Duodenal mucosa (tissue), 2 donors: ENCODE results near the gene PITPNM3.

Experiments used
- H3K27ac ChIP-seq: one replicate; pipeline ENCODE4 v1.7.0; 2013; ENCODE audit warnings: low read depth, low read length
- H3K27me3 ChIP-seq, 2 donors: one replicate each; pipeline ENCODE4 v1.7.0; 2013; ENCODE audit warnings: low read length in 2 of 2, control low read depth in 1 of 2; ENCODE audit not compliant: insufficient read depth in 2 of 2, control insufficient read depth in 1 of 2
- H3K36me3 ChIP-seq, 2 donors: one replicate each; pipeline ENCODE4 v1.7.0; 2013; ENCODE audit warnings: low read length in 2 of 2, control low read depth in 1 of 2; ENCODE audit not compliant: insufficient read depth in 2 of 2, control insufficient read depth in 1 of 2
- H3K4me1 ChIP-seq, 2 donors: one replicate each; pipeline ENCODE4 v1.7.0; 2013; ENCODE audit warnings: low read length in 2 of 2, control low read depth in 1 of 2; ENCODE audit not compliant: insufficient read depth in 2 of 2, control insufficient read depth in 1 of 2
- H3K4me3 ChIP-seq, 2 donors: one replicate each; pipeline ENCODE4 v1.7.0; 2013; ENCODE audit warnings: low read length in 2 of 2, low read depth in 1 of 2
- H3K9ac ChIP-seq, 2 donors: one replicate each; pipeline ENCODE4 v1.7.0; 2013; ENCODE audit warnings: low read length in 2 of 2, low read depth in 1 of 2
- H3K9me3 ChIP-seq, 2 donors: one replicate each; pipeline ENCODE4 v1.7.0; 2013; ENCODE audit warnings: low read length in 2 of 2, control low read depth in 1 of 2; ENCODE audit not compliant: control insufficient read depth in 1 of 2

PITPNM3 gene

DNA sequence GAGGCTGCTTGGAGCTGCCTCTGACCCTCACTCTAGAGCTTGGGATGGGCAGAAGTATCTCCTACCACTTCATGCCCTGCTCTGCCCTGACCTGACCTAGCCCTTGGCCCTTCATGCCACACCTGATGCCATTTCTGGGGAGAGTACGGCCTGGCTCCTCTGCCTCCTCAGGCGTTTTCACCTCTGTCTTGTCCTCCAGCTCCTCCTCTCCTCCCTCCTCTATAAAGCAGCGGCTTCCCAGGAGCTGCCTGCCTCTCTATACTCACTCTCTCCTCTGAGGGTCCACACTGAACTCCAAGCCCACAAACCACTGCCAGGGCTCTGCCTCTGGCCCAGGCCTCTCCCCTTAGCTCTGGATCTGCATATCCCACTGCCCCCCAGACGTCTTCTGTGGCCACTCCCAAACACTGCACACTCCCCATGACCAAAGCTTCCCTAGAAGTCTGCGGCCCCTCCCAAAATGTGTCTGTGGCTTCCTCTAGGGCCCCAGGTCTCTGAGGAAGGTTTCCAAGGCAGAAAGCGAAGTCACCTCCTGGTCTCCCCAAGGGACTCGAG, 52.6 kb downstream of the PITPNM3 start:
- Histone ChIP-seq H3K36me3 (no peaks in the 10 kb centered on the region), H3K27ac (no peak overlapping the region), H3K9ac (no peak overlapping the region), H3K27me3 (no peaks in the 10 kb centered on the region), H3K4me3 (no peak overlapping the region), H3K9me3 (no peaks in the 10 kb centered on the region), H3K4me1 (peaks cover 6 to 7% of the 10 kb centered on the region in 2 donors)

DNA sequence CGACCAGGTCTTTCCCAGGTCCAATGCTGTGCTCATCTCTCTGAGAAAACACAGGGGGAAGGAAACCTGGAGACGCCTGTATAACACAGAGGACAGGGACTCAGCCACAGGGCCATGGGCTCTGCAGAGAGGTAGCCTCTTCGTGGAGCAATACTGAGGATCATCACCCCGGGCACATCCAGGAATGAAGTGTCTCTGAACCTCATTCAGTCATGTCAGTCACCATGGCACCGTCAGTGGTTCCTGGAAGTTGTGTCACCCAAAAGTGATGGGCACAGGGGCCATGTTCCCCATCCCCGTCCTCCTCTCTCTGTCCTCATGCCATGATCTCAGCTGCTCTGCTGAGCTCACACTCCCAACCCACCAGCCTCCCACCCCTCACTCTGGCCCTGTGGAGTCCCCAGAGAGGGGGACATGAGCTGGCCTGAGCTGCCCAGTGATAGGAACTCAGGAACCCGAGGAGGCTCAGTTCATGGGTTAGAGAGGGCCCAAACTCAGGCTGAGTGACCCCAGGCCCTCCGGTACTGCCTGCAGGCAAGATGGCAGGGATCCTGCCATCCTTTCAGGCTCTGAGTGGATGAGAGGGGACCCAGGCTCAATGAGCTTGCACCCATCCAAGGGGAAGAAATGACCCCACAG, 53.4 kb downstream of the PITPNM3 start:
- H3K4me3 ChIP-seq = no peak overlapping the region
- no peak overlapping the region for H3K27ac ChIP-seq
- no peaks in the 10 kb centered on the region for H3K36me3 ChIP-seq
- H3K9ac ChIP-seq = no peak overlapping the region
- peaks cover 0 to 3% of the 10 kb centered on the region in 2 donors for H3K27me3 ChIP-seq
- H3K9me3 ChIP-seq = no peaks in the 10 kb centered on the region
- H3K4me1 ChIP-seq = peaks cover 6 to 7% of the 10 kb centered on the region in 2 donors

DNA sequence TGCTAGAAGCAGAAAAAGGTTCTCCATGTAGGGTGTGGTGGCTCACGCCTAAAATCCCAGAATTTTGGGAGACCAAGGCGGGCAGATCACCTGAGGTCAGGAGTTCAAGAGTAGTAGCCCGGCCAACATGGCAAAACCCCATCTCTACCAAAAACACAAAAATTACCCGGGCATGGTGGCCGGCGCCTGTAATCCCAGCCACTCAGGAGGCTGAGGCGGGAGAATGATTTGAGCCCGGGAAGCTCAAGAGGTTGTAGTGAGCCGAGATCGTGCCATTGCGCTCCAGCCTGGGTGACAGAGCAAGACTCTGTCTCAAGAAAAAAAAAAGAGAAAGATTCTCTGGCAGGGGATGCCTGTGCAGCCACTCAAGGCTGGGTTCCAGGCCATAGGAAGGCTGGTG, 54.2 kb downstream of the PITPNM3 start:
- Histone ChIP-seq H3K27ac (no peak overlapping the region), H3K9me3 (no peaks in the 10 kb centered on the region), H3K4me3 (no peak overlapping the region), H3K36me3 (no peaks in the 10 kb centered on the region), H3K4me1 (peaks cover 6 to 7% of the 10 kb centered on the region in 2 donors), H3K9ac (no peak overlapping the region), H3K27me3 (peaks cover 0 to 3% of the 10 kb centered on the region in 2 donors)

DNA sequence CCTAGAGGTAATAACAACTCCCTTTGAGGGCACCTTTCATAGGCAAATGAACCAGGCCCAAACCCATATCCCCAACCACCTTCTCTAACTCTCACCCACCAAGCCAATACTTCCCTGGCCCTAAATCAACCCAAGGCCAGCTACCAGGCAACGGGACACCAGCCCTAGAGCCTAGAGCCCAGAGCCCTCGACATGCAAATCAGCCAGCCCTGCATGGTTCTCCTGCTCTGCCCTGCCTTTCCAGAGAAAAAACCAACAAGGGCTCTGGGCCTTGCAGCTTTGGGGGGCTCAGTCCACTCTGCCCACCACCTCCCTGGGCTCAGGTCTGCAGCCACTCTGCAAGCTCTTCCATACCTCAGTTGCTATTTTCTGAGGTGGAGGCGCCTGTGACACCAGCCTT, 55.0 kb downstream of the PITPNM3 start:
- Histone ChIP-seq H3K4me1 (peaks cover 0 to 5% of the 10 kb centered on the region in 2 donors), H3K36me3 (no peaks in the 10 kb centered on the region), H3K27me3 (peaks cover 0 to 7% of the 10 kb centered on the region in 2 donors), H3K4me3 (no peak overlapping the region), H3K9me3 (no peaks in the 10 kb centered on the region), H3K9ac (no peak overlapping the region), H3K27ac (no peak overlapping the region)

DNA sequence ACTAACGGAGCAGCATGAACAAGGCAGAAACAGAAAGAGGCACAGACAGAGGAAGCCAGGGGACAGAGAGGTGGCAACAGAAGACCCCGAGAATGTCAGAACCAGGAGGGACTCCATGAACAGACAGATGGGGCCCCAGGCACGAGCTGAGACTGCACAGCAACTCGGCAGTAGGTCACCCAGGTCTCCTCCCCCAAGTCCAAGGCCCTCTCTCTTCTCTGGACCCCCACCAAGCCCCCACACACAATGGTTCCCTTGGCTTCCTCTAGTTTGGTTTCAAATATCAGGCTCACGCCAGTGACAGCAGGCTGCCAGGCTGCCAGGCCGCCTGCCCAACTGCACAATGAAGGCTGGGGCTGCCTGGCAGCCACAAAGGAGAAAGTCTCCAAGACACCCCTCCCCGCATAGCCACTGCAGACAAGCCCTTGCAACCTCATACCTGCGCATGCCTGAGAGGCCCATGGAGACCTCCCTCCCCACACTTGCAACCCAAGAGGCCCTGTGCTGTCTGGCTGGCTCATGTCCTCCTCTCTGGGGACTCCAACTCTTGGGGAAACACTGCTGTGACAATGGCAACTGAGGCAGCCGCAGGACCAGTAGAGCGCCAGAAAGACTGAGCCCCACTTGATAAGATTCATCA, 57.3 kb downstream of the PITPNM3 start:
- Histone ChIP-seq H3K4me3 (no peak overlapping the region), H3K4me1 (peaks cover 0 to 5% of the 10 kb centered on the region in 2 donors), H3K9me3 (no peaks in the 10 kb centered on the region), H3K27me3 (peaks cover 0 to 7% of the 10 kb centered on the region in 2 donors), H3K9ac (no peak overlapping the region), H3K36me3 (no peaks in the 10 kb centered on the region), H3K27ac (no peak overlapping the region)

DNA sequence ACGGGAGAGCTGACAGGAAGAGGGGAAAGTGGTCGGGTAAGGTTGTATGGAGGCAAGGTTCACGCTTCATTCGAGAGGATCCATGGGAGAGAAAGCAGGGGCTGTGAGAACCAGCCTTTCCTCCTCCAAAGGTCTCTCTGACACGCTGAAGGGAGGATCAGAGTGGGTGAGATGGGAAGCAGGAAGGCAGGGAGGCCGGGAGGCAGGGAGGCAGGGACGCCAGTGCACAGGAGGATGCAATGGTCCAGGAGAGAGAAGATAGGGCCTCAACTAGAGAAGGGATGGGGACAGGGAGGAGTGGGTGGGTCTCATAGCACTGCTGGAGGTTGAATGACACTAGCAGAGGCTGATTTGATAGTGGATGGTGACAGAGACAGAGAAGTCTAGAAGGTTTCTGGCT, 58.0 kb downstream of the PITPNM3 start:
- peaks cover 0 to 5% of the 10 kb centered on the region in 2 donors for H3K4me1 ChIP-seq
- H3K4me3 ChIP-seq = no peak overlapping the region
- no peak overlapping the region for H3K27ac ChIP-seq
- H3K9ac ChIP-seq = no peak overlapping the region
- no peaks in the 10 kb centered on the region for H3K9me3 ChIP-seq
- no peaks in the 10 kb centered on the region for H3K36me3 ChIP-seq
- peaks cover 0 to 7% of the 10 kb centered on the region in 2 donors for H3K27me3 ChIP-seq

DNA sequence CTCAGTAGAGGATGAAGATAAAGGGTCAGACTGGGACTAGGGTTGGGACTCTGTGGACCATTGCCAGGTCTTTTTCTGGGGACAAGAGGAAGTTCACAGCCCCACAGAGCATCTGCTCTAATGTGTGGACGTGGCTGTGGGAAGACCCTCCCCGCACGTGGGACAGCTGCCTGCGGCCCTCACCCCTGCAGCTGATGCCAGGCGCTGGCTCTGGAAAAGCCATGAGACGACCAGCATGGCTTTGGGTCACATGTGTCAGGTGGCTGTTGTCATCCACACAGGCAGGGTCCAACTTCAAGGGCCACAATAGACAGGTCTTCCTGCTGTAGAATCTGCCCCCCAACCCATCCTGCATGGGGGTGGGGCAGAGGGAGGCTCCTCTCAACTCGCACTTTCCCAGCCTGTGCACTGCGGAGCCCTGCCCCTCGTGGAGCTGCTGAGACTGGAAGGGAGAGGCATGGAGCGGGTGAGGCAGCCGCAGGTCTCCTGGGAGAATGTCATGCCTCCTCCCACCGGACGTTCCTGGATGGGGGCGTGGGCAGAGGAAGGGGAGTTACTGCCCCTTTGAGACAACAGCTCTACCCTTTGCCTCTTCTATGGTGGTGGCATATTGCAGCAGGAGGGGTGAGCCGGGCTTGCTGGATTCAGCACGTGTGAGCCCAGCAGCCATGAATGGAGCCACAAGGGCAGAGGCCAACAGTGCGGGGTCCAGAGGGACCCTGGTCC, 58.7 kb downstream of the PITPNM3 start:
- Histone ChIP-seq H3K4me1 (peaks cover 0 to 5% of the 10 kb centered on the region in 2 donors), H3K27ac (no peak overlapping the region), H3K9me3 (no peaks in the 10 kb centered on the region), H3K27me3 (peaks cover 0 to 7% of the 10 kb centered on the region in 2 donors), H3K36me3 (no peaks in the 10 kb centered on the region), H3K4me3 (no peak overlapping the region), H3K9ac (no peak overlapping the region)

DNA sequence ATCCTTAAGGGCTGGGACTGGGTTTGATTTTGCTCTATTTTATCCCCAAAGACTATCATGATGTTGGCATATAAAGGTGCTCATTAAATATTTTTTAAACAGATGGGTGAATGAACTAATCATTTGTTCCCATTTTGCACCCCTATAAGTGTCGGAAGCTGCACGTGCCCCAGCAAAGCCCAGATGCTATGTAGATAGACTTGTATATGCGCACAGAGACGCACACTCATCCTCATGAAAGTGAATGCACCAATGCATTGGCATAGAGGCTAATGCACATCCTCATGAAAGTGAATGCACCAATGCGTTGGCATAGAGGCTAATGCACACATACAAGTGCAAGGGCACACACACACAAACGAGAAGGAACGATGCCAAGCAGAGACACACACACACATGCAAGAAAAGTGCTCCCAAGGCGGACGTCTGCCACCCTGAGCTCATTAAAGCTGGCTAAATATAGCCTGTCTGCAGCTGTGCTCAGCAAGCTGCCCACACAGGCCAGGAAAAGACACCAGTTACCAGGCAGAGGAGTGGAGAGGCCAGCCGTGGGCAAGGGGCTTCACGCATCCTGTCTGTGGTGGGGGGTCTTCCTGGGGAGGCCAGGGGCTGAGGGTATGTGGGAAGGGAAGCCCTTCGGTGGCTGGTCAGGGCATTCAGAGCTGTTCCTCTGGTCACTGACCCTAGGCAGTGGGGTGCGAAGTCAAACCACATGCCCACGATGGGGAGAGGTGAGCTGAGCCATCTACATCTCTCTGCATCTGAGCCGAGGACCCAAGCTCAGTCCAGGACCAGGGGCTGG, 59.5 kb downstream of the PITPNM3 start:
- Histone ChIP-seq H3K27ac (no peak overlapping the region), H3K27me3 (peaks cover 0 to 7% of the 10 kb centered on the region in 2 donors), H3K4me1 (peaks cover 0 to 5% of the 10 kb centered on the region in 2 donors), H3K9ac (no peak overlapping the region), H3K4me3 (no peak overlapping the region), H3K9me3 (no peaks in the 10 kb centered on the region), H3K36me3 (no peaks in the 10 kb centered on the region)

DNA sequence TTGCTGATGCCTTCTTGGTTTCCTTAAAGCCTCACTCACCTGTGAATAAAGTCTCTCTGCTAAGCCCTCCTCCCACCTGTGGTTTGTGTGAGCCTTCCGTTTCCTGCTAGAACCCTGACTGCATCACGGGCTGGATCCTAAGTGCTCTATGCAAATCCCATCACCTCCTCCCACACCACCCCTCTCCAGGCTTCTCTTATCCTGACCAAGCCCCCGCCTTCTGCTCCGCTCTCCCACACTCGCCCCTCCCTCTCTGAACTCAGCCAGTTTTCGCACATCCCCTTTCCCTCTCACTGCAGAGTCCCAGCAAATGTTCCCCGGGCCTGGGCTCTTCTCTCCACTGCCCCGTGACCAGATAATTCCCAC, 60.3 kb downstream of the PITPNM3 start:
- H3K4me3 ChIP-seq = no peak overlapping the region
- H3K9ac ChIP-seq = no peak overlapping the region
- H3K27ac ChIP-seq = no peak overlapping the region
- H3K9me3 ChIP-seq = no peaks in the 10 kb centered on the region
- H3K4me1 ChIP-seq = peaks cover 0 to 5% of the 10 kb centered on the region in 2 donors
- H3K36me3 ChIP-seq = no peaks in the 10 kb centered on the region
- H3K27me3 ChIP-seq = peaks cover 0 to 7% of the 10 kb centered on the region in 2 donors
